Retinal pigment epithelial cell (primary cell): ENCODE measurements around the gene BRD2.

Experiments used
- DNase-seq: peaks from one replicate; pipeline ENCODE4 v3.0.0-alpha.2; 2010; ENCODE audit warnings: low read depth
- H3K4me3 ChIP-seq: 2 replicates; pipeline ENCODE4 v1.5.1; 2011; ENCODE audit warnings: mild to moderate bottlenecking, low read length, control low read depth, moderate library complexity
- TF ChIP-seq, protein P1 (sequence below): conservative IDR thresholded peaks from 2 replicates; pipeline ENCODE4 v1.5.1; 2011; ENCODE audit warnings: low read depth, low read length, control low read depth, inconsistent platforms

The BRD2 gene

DNA sequence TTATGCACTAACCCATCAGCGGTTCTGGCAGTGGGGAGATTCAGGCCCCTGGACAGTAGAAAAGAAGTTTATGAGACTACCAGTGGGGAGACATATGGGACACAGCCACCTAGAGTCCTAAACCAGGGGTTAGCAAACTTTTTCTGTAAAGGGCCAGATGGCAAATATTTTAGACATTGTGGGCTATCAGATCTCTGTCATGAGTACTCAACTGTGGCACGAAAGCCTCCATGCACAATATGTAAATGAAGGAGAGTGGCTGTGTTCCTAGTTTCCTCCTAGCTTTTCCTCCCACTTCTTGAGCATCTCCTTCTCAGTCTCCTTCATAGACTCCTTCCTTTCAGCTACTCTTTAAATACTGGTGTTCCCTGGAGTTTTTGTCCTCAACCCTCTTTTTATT, 12.2 kb upstream of the BRD2 start:
- DNase-seq: no peak
- TF ChIP-seq, protein P1, sequence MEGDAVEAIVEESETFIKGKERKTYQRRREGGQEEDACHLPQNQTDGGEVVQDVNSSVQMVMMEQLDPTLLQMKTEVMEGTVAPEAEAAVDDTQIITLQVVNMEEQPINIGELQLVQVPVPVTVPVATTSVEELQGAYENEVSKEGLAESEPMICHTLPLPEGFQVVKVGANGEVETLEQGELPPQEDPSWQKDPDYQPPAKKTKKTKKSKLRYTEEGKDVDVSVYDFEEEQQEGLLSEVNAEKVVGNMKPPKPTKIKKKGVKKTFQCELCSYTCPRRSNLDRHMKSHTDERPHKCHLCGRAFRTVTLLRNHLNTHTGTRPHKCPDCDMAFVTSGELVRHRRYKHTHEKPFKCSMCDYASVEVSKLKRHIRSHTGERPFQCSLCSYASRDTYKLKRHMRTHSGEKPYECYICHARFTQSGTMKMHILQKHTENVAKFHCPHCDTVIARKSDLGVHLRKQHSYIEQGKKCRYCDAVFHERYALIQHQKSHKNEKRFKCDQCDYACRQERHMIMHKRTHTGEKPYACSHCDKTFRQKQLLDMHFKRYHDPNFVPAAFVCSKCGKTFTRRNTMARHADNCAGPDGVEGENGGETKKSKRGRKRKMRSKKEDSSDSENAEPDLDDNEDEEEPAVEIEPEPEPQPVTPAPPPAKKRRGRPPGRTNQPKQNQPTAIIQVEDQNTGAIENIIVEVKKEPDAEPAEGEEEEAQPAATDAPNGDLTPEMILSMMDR: no peak
- no peak overlapping the region for H3K4me3 ChIP-seq

DNA sequence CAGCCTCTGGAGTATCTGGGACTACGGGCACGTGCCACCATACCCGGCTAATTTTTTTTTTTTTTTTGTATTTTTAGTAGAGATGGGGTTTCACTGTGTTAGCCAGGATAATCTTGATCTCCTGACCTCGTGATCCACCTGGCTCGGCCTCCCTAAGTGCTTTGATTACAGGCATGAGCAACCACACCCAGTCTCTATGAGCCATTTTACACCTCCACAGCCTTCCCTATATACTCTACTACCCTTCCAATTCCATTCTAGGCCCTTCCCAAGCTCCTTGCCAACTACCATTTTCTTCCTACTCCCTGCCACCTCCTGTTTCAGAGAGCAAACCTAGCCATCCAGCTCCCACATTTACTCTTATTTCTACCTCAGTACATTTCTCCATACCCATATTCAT, 7.8 kb upstream of the BRD2 start:
- no peak for DNase-seq
- H3K4me3 ChIP-seq: no peak overlapping the region
- TF ChIP-seq, protein P1: no peak

GRCh38 chr6:32962213-32962826, 6.1 kb upstream of the BRD2 start:
- no peak overlapping the region for H3K4me3 ChIP-seq
- no peak for DNase-seq
- TF ChIP-seq, protein P1: no peak

DNA sequence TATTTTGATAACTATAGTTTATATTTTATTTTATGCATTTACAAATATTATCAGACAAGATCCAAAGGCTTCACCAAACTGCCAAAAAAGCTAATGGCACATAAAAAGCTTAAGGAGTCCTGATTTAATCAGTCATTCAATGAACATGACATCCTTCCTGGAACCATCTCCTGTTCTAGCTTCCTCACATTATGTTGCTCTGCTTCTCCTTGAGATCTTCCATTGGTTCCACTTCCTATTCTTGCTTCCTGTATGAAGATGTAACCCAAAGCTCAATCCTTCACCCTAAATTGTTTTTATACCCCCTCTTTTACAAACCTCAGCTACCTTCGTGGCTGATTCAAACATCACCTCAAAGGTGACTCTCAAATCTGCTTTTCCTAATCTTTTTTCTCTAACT, 4.5 kb upstream of the BRD2 start:
- DNase-seq: no peak
- TF ChIP-seq, protein P1: no peak
- H3K4me3 ChIP-seq: no peak overlapping the region

DNA sequence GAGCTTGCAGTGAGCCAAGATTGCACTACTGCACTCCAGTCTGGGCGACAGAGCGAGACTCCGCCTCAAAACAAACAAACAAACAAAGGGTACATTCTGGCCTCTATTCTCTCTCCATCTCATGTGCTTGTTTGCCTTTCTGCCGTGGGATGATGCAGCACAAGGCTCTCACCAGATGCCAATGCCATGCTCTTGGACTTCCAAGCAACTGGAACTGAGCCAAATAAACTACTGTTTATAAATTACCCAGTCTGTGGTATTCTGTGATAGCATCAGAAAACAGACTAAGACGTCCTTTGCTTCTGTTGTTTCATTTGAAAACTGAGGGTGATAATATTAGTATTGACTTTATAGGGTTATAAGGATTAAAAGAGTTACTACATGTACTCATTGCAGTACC, 3.6 kb upstream of the BRD2 start:
- no peak for DNase-seq
- no peak overlapping the region for H3K4me3 ChIP-seq
- TF ChIP-seq, protein P1: no peak

DNA sequence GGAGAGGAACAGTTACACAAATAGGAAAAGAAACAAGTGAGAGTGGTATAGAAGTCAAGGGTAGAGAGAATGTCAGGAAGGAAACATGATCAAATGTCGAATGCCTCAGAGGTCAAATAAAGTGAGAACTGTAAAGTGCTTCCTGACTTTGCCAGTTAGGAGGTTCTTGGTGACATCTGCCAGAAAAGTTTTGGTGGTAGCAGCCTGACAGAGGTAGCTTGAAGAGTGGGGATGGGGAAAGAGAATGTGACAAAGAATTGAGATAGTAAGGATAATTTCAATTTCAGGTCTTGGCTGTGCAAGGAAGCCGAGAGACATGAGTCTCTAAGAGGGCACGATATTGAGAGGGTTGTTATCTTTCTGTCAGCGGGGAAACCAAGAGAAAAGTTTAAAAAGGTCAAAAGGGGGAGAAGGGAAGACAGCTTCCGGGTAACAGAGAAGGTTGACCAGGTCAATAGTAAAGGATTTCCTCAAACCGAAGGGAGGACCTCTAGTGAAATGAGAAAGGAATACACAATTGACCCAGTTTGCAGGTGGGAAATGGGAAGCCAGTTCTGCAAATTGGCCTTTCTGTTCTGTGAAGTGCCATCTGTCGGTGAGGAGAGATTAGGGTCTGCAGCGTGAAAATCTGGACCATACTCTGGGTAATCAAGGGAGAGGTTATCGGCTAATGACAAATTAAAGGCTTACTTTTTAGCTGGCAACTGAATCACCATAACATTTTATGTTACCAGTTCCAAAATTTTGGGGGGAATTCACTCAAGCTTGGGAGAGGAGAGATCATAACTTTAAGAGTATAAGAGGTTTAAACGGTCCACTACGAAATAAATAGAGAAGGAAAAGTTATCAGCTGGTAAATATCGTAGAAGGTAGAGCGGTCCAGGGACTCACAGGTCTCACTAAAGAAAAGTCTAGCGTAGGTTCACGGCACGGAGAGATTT, 973 bp upstream of the BRD2 start:
- no peak for DNase-seq
- TF ChIP-seq, protein P1: peak; percentile 65
- peak overlapping the region; percentile 94 for H3K4me3 ChIP-seq
